B cell (primary cell): ENCODE measurements around the gene MUC5AC. TPM values are rescaled to one million over a fixed set of nuclear protein-coding genes. Genes with fewer than 3 reads are reported as not detected.

Experiments
- ATAC-seq: fragments of 200-7000 bp; cut with Tn5 transposase; one replicate; pipeline ENCODE4 v1.10.0; 2021; ENCODE audit warnings: low read depth, mild to moderate bottlenecking, moderate number of reproducible peaks, moderate library complexity
- CTCF ChIA-PET: fragments of 350-600 bp; sonication (Branson Sonifier 250); formaldehyde crosslinking; loops from one replicate; lab custom pipeline; 2021; ENCODE audit warnings: antibody characterized with exemption, inconsistent platforms; lab: Charles Lee
- POLR2A ChIA-PET: fragments of 350-600 bp; sonication (Branson Sonifier 250); formaldehyde crosslinking; loops from one replicate; lab custom pipeline; 2021; ENCODE audit warnings: antibody characterized with exemption; lab: Charles Lee
- DNase-seq: peaks from one replicate; pipeline ENCODE4 v3.0.0; 2013
- H2AFZ ChIP-seq: 2 replicates; pipeline ENCODE4 v1.6.1; 2012; ENCODE audit warnings: mild to moderate bottlenecking, low read depth, low read length; ENCODE audit not compliant: insufficient read depth, poor library complexity, severe bottlenecking
- H3K27ac ChIP-seq, 2 donors: 1 replicate in 1 of 2; 2 replicates in 1 of 2; pipeline ENCODE4 v1.5.1; 2012 to 2013; ENCODE audit warnings: low read length in 2 of 2, mild to moderate bottlenecking in 2 of 2, moderate library complexity in 1 of 2
- H3K27me3 ChIP-seq, 4 experiments: fragments of 200-600 bp in 1 of 4; sonication (generic) in 1 of 4; replicated peaks in 1 of 4; 1 replicate in 2 of 4; 2 replicates in 2 of 4; pipeline versions ENCODE4 v1.6.1 to v1.7.0; 2013 to 2016; ENCODE audit warnings: low read length in 3 of 4, mild to moderate bottlenecking in 2 of 4, mixed read lengths in 1 of 4, moderate library complexity in 1 of 4; ENCODE audit not compliant: insufficient read depth in 4 of 4, control insufficient read depth in 3 of 4; ENCODE audit errors: control extremely low read depth in 1 of 4
- H3K36me3 ChIP-seq, 2 experiments: replicated peaks in 1 of 2; 1 replicate in 1 of 2; 2 replicates in 1 of 2; pipeline versions ENCODE4 v1.6.1 to v1.7.1; 2013; ENCODE audit warnings: low read length in 1 of 2; ENCODE audit not compliant: insufficient read depth in 2 of 2, control insufficient read depth in 1 of 2; ENCODE audit errors: control extremely low read depth in 1 of 2, extremely low read depth in 1 of 2
- H3K4me1 ChIP-seq, 2 donors: fragments of 200-600 bp in 1 of 2; sonication (generic) in 1 of 2; 1 replicate in 1 of 2; 2 replicates in 1 of 2; pipeline versions ENCODE4 v1.5.1 to v1.6.1; 2013 to 2017; ENCODE audit warnings: low read length in 2 of 2; ENCODE audit not compliant: control insufficient read depth in 2 of 2, insufficient read depth in 2 of 2
- H3K4me2 ChIP-seq: replicated peaks from 2 replicates; pipeline ENCODE3; 2012; ENCODE audit warnings: mild to moderate bottlenecking, low read depth, low read length; ENCODE audit not compliant: poor library complexity, severe bottlenecking
- H3K4me3 ChIP-seq, 5 experiments: fragments of 200-600 bp in 1 of 5; sonication (generic) in 1 of 5; 1 replicate in 3 of 5; 2 replicates in 2 of 5; pipeline versions ENCODE4 v1.5.1 to v1.7.0; 2011 to 2016; ENCODE audit warnings: low read length in 4 of 5, mild to moderate bottlenecking in 4 of 5, low read depth in 2 of 5, control low read depth in 1 of 5, moderate library complexity in 1 of 5; ENCODE audit not compliant: insufficient read depth in 1 of 5; ENCODE audit errors: control extremely low read depth in 1 of 5, extremely low read depth in 1 of 5
- H3K79me2 ChIP-seq: fragments of 200-600 bp; sonication (generic); one replicate; pipeline ENCODE4 v1.6.0; 2016; ENCODE audit warnings: low read length; ENCODE audit not compliant: control insufficient read depth, insufficient read depth
- H3K9ac ChIP-seq: fragments of 200-600 bp; sonication (generic); 2 replicates; pipeline ENCODE4 v1.6.1; 2017; ENCODE audit warnings: mild to moderate bottlenecking, low read length, moderate library complexity
- H3K9me3 ChIP-seq, 3 donors: one replicate each; pipeline versions ENCODE4 v1.6.1 to v1.7.1; 2013; ENCODE audit warnings: low read length in 2 of 3; ENCODE audit not compliant: control insufficient read depth in 2 of 3, insufficient read depth in 1 of 3; ENCODE audit errors: control extremely low read depth in 1 of 3
- H4K20me1 ChIP-seq: 2 replicates; pipeline ENCODE4 v1.6.0; 2012; ENCODE audit warnings: mild to moderate bottlenecking, low read length; ENCODE audit not compliant: insufficient read depth, control insufficient read depth, poor library complexity, severe bottlenecking
- H3K27ac Mint-ChIP-seq: one replicate; pipeline ENCODE4 v1.8.0; 2021; ENCODE audit warnings: mixed read lengths
- H3K27me3 Mint-ChIP-seq: one replicate; pipeline ENCODE4 v1.8.0; 2021; ENCODE audit warnings: mixed read lengths
- H3K4me1 Mint-ChIP-seq: one replicate; pipeline ENCODE4 v1.8.0; 2021; ENCODE audit warnings: mixed read lengths
- H3K4me3 Mint-ChIP-seq: one replicate; pipeline ENCODE4 v1.8.0; 2021; ENCODE audit warnings: mixed read lengths
- H3K9me3 Mint-ChIP-seq: one replicate; pipeline ENCODE4 v1.8.0; 2022; ENCODE audit warnings: mixed read lengths; ENCODE audit not compliant: insufficient read depth
- EZH2 ChIP-seq: IDR thresholded peaks from 2 replicates; pipeline ENCODE4 v1.6.1; 2012; ENCODE audit warnings: borderline replicate concordance, low read depth, mild to moderate bottlenecking, moderate library complexity, low read length; ENCODE audit not compliant: insufficient read depth, poor library complexity, severe bottlenecking
- WGBS: methylation state at CpG from one replicate; pipeline ENCODE4 v1.1.5; 2013; ENCODE audit warnings: missing lambda C conversion rate; ENCODE audit not compliant: insufficient coverage; 5-methylcytosine and 5-hydroxymethylcytosine counted together
- intact Hi-C: fragments of 100-400 bp; cut with micrococcal nuclease; formaldehyde crosslinking; loops from one replicate; pipeline ENCODE4 v1.10.0; 2022
- polyA plus RNA-seq: library from polyadenylated mRNA; depleted of rRNA; stranded (reverse); fragments of >200 nt; gene quantifications from 2 replicates; pipeline ENCODE4 v1.2.3, GENCODE V29; 2012
- total RNA-seq, 2 donors: library from RNA; stranded (reverse); fragments of 120-200 nt in 1 of 2; gene quantifications; 1 replicate in 1 of 2; 2 replicates in 1 of 2; pipeline versions ENCODE4 v1.2.3 to v1.2.4, GENCODE V29; 2013 to 2022
- TF ChIP-seq, protein P1 (sequence below): fragments of 200-600 bp; IDR thresholded peaks from one replicate; pipeline ENCODE4 v1.8.0; 2022; ENCODE audit warnings: antibody characterized with exemption, mild to moderate bottlenecking

The MUC5AC gene
- total and polyA plus RNA-seq, 2 donors (not counting 1 experiment from before 2014, with no cell fraction given), result not detected

DNA sequence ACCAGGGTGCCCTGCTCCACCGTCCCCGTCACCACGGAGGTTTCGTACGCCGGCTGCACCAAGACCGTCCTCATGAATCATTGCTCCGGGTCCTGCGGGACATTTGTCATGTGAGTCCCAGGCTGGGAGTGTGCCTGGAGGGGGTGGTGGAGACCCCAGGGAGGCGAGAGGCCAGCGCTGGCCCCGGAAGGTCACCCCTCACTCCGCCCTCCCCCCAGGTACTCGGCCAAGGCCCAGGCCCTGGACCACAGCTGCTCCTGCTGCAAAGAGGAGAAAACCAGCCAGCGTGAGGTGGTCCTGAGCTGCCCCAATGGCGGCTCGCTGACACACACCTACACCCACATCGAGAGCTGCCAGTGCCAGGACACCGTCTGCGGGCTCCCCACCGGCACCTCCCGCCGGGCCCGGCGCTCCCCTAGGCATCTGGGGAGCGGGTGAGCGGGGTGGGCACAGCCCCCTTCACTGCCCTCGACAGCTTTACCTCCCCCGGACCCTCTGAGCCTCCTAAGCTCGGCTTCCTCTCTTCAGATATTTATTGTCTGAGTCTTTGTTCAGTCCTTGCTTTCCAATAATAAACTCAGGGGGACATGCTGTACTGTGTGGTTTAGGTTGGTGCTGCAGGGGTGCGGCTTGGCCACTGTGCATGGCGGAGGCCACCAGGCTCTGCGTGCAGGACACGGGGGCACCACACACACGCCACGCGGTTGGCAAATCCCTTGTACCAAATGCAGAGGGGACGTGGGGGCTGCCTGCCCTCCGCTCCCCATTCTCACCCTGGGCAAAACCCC is 47.6 kb upstream of the MUC5AC start:
- Histone ChIP-seq H4K20me1 (no peaks in the 10 kb centered on the region), H3K4me3 (no peak overlapping the region), H3K9ac (no peak overlapping the region), H3K79me2 (no peaks in the 10 kb centered on the region), H3K4me2 (no peak overlapping the region), H3K36me3 (no peaks in the 10 kb centered on the region), H3K27me3 (peaks cover 0 to 5% (median 0%) of the 10 kb centered on the region in 4 experiments), H3K27ac (no peak overlapping the region), H2AFZ (no peak overlapping the region), H3K4me1 (no peaks in the 10 kb centered on the region), H3K9me3 (peaks cover 0 to 11% (median 0%) of the 10 kb centered on the region in 3 donors)
- no peaks in the 10 kb centered on the region for H3K27me3 Mint-ChIP-seq
- ATAC-seq (no peak), DNase-seq (no peak)
- H3K27ac Mint-ChIP-seq, result no peak overlapping the region
- POLR2A ChIA-PET, result no interaction called here
- peaks cover 3% of the 10 kb centered on the region for H3K4me1 Mint-ChIP-seq
- intact Hi-C loops, result no loop called here
- CTCF ChIA-PET, result no interaction called here
- no peak for TF ChIP-seq EZH2
- no peak overlapping the region for H3K4me3 Mint-ChIP-seq
- 97% methylated on average over 34 of the region's 39 CpGs for WGBS
- H3K9me3 Mint-ChIP-seq, result no peaks in the 10 kb centered on the region

DNA sequence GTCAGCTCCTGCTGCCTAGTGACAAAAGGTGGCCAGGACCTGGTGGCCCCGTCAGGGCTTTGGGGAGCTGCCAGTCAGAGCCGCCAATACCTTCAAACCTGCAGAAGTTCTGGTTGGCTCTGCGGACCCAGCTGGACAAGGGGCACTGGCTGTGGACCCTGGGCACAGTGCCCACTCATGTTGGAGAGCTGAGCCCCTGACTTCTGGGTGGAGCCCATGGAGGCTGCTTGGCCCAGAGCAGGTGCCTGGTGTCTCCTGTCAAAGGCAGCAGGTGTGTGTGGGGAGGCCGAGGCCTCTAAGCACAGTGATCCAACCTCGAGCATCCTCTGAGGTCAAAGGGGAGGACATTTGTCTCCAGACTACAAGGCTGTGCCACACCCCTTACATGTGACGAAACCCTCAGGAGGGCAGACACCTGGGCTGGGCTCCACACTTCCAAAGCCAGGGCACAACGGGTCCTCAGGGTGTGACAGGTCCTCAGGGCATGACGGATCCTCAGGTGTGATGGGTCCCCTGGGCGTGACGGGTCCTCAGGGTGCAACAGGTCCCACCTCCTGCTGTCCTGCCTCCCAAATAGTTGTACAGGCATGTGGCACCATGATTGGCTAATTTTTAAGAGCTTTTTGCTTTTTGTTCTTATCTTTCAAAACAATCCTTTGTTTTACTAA is 46.1 kb upstream of the MUC5AC start:
- Mint-ChIP-seq H3K4me1 (peaks cover 3% of the 10 kb centered on the region), H3K9me3 (no peaks in the 10 kb centered on the region), H3K4me3 (no peak overlapping the region), H3K27ac (no peak overlapping the region), H3K27me3 (no peaks in the 10 kb centered on the region)
- H3K9ac ChIP-seq, result no peak overlapping the region
- no peak overlapping the region for H3K4me2 ChIP-seq
- TF ChIP-seq EZH2, result no peak
- TF ChIP-seq, protein P1, sequence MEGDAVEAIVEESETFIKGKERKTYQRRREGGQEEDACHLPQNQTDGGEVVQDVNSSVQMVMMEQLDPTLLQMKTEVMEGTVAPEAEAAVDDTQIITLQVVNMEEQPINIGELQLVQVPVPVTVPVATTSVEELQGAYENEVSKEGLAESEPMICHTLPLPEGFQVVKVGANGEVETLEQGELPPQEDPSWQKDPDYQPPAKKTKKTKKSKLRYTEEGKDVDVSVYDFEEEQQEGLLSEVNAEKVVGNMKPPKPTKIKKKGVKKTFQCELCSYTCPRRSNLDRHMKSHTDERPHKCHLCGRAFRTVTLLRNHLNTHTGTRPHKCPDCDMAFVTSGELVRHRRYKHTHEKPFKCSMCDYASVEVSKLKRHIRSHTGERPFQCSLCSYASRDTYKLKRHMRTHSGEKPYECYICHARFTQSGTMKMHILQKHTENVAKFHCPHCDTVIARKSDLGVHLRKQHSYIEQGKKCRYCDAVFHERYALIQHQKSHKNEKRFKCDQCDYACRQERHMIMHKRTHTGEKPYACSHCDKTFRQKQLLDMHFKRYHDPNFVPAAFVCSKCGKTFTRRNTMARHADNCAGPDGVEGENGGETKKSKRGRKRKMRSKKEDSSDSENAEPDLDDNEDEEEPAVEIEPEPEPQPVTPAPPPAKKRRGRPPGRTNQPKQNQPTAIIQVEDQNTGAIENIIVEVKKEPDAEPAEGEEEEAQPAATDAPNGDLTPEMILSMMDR, result no peak
- intact Hi-C loops, result no loop called here
- no peak for DNase-seq
- ChIA-PET CTCF (no interaction called here), POLR2A (no interaction called here)
- no peak for ATAC-seq
- no peaks in the 10 kb centered on the region for H3K4me1 ChIP-seq
- 86% methylated on average over 8 of the region's 10 CpGs for WGBS
- H3K79me2 ChIP-seq, result no peaks in the 10 kb centered on the region
- no peaks in the 10 kb centered on the region for H4K20me1 ChIP-seq
- no peak overlapping the region for H3K27ac ChIP-seq
- H3K27me3 ChIP-seq, result peaks cover 0 to 2% (median 0%) of the 10 kb centered on the region in 4 experiments
- H3K9me3 ChIP-seq, result peaks cover 0 to 11% (median 0%) of the 10 kb centered on the region in 3 donors
- no peak overlapping the region for H2AFZ ChIP-seq
- no peaks in the 10 kb centered on the region for H3K36me3 ChIP-seq
- no peak overlapping the region for H3K4me3 ChIP-seq
